Measurements from ENCODE around the gene METRN.
"Not testable (repeated sequence)": the region's sequence is repeated elsewhere in the genome, so short reads cannot be mapped to it uniquely, and the experiment has no call there.

METRN gene

DNA sequence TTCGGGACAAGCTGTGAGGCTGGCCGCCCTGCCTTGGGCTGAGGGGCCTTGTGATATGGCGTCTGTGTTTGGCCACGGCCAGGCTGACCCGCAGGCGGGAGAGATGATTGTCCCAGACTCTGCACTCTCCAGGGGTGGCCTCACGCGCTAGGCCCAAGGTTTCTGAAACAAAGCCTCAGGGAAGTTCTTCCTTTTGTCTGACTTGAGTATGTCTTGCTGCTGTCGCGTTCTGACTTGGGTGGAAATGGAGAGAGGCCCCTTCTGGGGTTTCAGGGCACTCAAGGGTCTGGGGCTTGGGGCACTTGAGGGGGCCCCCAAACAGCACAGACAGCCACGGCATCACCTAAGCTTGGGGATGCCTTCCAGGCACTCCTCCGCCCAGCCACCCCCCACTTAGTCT lies 3.8 kb upstream of the METRN start:
- DNase-seq, result no peak

DNA sequence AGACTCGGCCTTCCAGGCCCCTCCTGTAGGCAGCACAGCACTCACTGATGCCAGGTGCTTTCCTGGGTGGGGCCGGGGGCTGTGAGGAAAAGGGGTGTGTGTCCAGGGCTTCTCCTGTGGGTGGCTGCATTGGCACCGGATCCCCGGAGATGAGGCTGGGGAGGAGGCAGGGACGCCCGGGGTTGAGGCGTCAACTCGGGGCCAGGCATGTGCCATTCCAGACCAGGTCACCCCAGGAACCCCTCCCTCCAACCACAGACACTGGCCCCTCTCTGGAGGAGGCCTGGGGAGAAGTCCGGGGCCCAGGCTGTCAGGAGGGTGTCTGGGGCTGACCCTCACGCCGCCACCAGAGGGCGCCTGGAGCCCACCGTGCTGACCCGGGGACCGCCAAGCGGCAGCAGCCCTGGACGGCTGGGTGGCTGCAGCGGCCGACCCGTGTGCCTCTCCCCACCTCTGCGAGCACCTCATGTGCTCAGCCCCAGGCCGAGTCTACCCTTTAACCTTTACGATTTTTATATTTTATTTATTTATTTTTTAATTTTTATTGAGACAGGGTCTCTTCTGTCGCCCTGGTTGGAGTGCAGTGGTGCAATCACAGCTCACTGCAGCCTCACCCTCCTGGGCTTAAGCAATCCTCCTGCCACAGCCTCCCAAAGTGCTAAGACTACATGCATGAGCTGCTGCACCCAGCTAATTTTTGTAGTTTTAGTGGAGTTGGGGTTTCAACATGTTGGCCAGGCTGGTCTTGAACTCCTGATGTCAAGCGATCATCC lies 3.2 kb upstream of the METRN start:
- DNase-seq, result peak; percentile 79

DNA sequence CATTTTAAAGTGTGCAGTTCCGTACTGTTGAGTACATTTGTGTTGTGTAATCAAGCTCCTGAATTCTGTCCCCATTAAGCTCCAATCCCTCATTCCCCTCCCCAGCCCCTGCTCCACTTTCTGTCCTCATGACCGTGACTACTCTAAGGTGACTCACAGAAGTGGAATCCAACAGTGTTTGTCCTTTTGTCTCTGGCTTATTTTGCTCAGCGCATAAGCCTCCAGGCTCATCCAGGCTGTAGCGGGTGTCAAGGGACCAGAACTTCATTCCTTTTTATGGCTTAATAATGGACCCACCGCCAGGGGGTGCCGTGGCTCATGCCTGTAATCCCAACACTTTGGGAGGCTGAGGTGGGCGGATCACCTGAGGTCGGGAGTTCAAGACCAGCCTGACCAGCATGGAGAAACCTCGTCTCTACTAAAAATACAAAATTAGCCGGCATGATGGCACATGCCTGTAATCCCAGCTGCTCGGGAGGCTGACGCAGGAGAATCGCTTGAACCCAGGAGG lies 2.1 kb upstream of the METRN start:
- DNase-seq, result not testable (repeated sequence)

DNA sequence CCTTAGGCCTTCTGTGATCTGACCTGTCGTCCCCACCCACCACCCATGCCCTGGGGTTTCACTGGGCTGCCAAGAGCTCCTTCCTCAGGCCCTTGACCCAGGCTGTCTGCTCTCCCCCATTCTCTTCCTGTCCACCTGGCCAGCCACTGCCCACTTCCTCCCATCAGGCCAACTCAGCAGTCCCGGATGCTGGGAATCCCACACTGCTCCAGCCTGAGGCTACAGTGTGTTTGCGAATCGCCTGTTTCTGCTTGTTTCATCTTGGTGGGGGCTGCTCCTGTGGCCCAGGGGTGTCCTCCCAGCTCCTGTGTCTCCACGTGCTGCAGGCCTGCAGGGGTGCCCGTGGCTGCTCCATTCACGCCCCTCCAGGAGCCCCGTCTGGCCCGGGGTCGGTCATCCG lies 839 bp upstream of the METRN start:
- DNase-seq, result no peak

DNA sequence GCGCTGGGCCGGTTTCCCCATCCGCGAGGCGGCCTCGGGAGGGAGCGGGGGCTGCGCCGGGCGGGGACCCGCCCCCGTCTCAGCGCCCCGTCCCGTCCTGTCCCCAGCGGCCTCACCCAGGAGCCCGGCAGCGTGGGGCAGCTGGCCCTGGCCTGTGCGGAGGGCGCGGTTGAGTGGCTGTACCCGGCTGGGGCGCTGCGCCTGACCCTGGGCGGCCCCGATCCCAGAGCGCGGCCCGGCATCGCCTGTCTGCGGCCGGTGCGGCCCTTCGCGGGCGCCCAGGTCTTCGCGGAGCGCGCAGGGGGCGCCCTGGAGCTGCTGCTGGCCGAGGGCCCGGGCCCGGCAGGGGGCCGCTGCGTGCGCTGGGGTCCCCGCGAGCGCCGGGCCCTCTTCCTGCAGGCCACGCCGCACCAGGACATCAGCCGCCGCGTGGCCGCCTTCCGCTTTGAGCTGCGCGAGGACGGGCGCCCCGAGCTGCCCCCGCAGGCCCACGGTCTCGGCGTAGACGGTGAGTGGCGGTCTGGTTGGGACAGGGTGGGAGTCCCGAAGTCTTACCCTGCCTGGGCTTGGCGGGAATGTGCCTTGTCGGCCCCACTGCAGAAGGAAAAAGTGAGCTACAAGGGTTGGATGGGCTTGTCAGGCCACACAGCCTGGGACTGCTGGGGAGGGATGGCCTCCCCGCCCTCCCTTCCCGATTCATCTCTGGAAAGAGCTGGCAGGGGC lies 720 bp downstream of the METRN start:
- DNase-seq, result no peak

DNA sequence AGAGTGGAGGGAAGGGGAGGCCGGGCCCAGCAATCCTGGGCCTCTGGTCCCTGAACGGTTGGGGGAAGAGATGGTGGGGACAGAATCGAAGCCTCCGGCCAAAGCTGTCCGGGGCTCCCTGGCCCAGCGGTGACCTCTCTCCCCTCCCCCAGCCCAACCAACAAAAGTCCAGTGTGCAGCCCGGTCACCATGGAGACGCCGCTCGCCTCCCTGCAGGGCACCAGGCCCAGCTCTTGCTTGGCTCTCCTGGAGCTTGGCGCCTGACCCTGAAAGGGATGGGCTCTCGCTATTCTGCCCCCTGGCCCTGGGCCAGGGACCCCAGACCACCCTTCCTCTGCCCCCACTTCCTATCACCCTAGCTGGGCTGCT lies 1.3 kb downstream of the METRN start:
- peak; percentile 65 for DNase-seq

DNA sequence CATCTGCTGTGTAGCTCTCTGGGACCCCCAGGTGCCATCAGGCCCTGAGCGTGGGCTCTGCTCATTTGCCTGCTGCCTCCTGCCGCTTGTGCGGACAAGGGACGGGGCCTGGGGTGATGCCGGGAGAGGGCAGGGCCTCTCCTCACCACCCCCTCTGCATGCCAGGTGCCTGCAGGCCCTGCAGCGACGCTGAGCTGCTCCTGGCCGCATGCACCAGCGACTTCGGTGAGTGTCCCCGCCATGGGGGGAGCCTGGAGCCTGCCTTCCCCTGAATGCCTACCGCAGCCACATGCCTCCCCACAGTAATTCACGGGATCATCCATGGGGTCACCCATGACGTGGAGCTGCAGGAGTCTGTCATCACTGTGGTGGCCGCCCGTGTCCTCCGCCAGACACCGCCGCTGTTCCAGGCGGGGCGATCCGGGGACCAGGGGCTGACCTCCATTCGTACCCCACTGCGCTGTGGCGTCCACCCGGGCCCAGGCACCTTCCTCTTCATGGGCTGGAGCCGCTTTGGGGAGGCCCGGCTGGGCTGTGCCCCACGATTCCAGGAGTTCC lies 1.9 kb downstream of the METRN start:
- no peak for DNase-seq

DNA sequence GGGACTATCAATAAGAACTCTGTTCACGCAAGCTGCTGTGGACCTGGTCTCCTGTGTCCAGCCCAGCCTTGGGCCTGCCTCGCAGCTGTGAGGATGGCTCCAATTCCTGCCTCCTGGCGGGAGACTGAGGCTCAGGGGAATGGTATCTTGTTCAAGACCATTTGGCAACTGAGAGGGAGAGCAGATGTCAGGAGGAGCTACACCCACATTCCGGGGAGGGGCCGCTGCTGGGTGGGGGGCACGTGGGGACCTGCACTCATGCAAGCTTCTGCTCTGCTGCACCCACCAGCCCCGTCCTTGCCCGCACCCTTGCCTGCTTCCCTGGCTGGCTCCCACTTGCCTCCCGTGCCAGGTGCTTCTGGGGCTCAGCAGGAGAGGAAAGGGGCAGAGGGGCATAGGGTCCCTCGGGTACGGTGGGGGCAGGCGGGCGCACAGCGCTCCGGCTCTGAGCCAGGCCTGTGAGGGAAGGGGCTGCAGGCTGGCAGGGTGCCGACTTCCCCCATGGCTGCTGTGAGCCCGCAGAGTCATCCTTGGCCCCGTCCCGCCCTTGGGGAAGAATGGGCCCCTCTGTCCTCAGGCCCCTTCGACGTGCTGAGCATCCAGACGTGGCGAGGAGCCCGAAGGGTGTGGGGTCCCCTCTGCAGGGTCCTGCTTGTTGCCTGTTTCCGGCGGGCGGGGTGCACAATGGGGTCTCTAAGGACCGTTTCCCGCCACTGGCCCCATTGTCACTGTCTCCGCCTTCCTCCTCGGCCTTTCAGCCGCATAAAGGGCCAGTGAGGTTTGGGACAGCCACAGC lies 2.7 kb downstream of the METRN start:
- DNase-seq, result no peak

DNA sequence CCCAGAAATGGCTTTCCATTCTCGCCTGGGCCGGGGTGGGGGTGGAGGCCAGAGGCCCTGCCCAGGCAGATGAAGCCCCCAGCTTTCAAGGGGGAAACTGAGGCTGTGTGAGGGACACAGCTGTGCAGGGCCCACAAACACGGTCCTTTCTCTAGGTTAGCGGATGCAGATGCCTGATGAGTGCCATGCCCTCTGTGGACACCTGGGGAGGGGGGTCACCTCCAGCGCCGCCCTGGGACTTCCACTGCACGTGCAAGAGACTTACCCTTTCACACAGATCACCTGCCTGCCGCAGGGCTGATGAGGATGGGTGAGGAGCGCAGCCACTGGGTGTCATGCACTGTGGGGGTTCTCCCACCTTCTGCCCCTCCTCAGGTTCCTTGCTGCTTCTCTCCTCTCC lies 3.5 kb downstream of the METRN start:
- no peak for DNase-seq

DNA sequence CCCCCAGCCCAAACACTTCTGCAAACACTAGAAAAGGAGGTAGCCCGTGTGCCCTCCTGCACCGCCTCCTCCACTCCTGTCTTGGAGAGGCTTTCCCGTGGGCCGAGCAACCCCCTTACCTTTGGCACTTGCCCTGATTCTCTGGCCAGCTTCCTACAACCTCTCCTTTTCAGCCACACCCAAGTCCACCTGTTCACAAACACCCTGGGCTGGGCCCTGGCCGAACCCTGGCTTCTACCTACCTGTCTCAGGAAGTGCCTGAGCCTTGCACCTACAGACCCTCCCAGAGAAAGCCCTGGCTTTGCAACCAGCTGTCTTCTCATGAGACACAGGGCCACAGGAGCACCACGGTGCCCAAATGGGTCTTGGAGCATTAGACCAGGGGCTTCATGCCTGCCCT lies 4.0 kb downstream of the METRN start:
- DNase-seq, result no peak

DNA sequence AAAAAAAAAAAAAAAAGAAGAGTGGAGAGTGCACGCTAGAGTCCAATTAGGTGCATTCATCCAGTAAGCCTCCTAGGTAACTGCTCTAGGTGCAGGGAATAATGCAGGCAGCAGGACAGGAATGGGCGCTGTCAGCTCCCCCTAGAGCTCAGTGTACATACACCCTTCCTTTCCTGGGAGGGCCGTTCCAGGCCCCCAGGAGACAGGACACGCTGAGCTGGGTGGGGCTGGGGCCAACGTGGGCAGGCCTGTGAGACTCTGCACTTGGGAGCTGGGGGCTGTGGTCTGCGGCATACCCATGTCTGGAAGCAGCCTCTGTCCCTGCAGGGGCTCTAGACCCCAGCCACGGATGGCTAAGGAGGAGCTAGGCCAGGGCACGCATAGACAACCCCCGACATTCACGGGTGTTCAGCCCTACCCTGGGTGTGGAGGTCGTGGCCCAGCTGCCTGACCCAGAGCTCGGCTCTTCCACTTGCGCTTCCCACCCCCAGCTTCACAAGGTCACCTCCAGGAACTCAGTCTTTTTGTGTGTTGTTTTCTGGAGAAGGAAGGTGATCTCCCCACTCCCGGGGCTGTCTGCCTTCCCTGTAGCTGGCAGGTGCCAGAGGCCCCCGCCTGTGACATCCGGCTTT lies 5.0 kb downstream of the METRN start:
- no peak for DNase-seq

DNA sequence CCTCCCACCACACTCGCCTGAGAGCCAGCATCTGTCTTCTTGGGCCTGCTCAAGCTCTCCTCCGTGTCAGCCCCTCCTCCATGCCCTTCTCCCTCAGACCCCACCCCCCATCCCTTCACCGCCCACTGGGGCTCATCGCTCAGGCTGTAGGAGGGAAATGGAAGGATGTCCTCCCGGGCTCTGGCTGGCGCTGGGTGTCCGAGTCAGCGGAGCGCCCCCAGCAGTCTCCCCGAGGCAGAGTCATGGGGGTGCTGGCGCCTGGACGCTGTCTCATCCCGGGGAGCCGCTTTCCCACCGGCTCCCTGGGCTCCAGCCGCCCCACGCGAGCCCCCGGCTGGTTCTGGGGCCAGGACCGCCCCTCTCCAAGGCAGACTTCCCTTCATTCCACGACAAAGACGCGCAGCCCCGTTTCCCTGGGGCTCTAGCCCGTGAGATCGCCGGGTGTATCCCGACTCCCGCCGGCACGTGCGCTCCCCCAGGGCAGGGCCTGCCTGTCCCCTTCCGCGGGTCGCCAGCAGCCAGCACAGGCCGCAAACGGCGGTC lies 5.6 kb downstream of the METRN start:
- peak; percentile 87 for DNase-seq

DNA sequence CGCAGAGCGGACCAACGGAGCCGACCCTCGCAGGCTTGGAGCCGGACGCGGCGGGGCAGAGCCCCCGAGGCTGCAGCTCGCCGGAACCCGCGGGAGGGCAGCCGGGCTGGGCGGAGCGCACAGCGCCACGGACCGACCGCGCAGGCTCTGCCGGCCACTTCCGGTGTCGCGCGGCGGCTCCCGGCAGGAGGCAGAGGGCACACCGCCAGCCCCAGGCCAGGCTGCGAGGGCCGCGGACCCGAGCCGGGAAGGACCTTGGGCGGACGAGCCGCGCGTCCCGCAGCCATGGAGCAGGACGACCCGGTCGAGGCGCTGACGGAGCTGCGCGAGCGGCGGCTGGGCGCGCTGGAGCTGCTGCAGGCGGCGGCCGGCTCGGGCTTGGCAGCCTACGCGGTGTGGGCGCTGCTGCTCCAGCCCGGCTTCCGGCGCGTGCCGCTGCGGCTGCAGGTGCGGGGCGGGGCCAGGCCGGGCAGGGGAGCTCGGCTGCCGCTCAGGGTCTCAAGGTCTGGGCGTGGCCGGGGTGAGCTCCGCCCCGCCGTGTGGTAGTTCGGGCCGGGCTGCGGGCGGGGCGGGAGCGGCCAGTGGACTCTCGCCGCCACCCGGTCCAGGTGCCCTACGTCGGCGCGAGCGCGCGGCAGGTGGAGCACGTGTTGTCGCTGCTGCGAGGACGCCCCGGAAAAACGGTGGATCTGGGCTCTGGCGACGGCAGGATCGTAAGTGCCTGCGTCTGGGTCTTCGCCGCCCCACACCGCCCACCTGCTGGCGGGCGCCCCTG lies 6.3 kb downstream of the METRN start, which contains the start of gene ANTKMT:
Gene ANTKMT, plus strand, starts transcription at position 157 of the 775 bp plus-strand sequence. Its CDS starts 129 bp downstream, at position 286.
- DNase-seq, result peak; percentile 83

DNA sequence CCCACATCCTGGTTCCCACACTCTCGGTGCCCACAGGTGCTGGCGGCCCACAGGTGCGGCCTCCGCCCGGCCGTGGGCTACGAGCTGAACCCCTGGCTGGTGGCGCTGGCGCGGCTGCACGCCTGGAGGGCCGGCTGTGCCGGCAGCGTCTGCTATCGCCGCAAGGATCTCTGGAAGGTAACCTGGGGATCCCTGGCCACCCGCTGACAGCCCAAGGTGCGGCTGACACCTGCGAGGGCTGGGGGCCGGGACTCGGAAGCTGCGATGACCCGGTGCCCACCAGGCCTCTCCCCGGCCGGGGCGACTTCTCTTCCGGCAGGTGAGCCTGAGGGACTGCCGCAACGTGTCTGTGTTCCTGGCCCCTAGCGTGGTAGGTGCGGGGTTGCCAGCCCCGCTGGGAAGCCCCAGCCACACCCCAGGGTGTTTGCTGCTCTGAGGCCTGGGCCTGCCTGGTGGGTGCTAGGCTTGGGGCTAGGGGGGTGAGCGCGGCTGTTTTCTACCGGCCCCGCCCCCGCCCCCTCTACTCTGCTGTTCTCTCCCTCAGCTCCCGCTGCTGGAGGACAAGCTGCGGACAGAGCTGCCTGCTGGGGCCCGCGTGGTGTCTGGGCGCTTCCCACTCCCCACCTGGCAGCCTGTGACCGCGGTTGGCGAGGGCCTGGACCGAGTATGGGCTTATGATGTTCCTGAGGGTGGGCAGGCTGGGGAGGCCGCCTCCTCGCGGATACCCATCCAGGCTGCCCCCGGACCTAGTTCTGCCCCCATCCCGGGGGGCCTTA lies 7.0 kb downstream of the METRN start:
- no peak for DNase-seq

DNA sequence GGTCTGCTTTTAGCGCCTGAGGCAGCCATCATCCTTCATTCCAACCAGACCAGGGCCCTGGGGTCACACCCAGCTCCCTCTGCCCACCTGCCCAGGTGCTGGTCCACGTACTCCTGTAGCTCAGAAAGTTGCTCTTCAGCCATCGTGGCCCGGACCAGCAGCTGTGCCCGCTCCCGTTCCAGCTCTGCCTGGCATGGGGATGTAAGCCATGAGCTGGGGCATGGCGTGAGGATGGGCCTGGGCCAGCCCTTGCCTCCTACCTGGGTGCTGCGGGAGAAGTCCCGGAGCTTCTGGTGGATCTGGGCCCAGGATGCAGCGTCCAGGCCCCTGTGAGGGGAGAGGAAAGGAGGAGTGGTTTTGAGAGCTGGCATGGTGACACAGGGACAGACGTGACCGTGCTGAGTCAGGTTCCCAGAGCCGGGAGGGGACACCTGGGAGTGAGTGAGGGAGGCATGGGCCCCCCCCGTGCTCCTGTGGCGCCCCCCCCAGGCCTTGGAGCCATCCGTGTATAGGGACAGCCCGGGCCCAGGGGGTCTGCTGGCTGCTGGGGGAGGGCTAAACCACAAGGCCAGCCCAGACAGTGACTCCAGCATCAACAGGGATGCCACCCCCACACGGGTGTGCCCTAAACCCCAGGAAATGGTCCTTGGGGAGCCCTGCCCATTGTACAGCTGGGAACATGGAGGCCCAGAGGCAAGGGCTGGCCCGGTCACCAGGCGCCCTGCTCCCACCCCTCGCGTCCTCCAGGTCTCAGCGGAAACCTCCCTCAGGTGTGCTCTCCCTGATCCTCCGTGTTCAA lies 8.1 kb downstream of the METRN start:
- no peak for DNase-seq

DNA sequence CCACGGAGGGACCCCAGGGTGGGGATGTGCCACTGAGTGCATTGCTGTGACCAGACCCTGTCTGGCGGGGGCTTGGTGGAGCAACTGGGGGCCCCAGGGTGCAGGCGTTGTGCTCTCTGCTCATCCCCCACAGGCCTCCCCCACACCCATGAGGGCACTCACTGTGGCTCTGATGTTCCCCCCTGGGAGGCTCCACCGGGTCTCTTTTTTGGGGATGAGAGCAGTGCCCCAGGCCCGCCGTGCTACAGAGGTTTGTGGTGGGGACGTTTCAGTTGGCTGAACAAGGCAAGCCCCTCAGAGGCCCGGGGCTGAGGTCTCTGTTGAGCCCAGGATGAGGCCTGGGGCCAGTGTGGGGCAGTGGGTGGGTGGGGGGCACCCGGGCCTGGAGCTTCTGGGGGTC lies 8.8 kb downstream of the METRN start:
- no peak for DNase-seq

DNA sequence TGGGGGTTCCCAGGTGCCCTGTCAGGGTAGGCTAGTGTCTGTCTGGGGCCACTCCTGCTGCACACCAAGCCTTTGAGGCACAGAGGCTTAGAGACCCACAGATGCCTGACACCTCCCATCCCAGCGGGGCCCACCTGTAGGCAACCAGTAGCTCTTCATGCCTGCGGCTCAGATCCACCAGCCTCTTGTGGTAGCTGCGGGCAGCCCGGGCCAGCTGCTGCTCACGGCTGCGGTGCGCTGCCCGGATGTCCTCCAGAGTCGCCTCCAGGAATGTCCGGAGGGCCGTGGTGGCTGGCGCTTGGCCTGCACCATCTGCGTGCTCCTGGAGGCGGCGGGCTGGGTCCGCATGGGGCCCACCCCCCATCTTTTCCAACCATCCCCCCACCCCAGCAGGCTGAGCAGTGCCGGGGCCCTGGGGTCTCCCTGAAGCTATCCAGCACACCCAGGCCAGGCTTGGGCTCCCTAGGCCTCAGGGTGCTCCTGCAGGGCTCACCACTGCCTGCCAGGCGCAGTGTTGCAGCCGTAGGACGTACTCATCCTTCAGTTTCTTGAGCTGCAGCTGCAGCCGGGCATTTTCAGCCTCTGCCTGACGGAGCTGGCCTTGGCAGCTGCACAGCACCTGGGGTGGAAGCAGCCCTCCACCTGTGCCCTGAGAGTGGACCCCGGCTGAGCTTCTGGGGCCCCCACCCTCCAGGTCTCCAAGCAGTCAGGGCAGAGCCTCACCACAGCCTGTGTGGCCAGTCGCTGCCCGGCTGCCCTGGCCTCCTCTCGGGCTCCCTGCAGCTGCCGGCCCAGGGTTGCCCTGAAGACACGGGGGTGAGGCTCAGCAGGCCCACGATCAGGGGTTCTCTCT lies 9.5 kb downstream of the METRN start:
- DNase-seq, result no peak

DNA sequence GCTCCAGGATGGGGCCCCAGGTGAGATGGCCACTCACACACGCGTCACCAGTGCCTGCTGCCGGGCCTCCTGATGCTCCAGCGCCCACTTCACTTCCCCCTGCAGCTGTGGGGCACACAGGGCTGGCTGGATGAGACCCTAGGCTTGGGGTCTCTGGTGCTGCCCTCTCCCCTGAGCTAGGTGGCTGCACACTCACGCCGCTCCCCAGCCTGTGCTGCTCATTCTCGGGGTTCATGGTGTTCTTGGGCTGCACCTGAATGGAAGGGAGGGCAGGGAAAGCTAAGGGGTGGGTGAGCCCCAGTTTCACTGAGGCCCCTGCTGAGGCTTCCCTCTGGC lies 10.1 kb downstream of the METRN start:
- no peak for DNase-seq

Data from right hindlimb (tissue), 1 donor.